Measurements from ENCODE around the gene GPR150.

DNA sequence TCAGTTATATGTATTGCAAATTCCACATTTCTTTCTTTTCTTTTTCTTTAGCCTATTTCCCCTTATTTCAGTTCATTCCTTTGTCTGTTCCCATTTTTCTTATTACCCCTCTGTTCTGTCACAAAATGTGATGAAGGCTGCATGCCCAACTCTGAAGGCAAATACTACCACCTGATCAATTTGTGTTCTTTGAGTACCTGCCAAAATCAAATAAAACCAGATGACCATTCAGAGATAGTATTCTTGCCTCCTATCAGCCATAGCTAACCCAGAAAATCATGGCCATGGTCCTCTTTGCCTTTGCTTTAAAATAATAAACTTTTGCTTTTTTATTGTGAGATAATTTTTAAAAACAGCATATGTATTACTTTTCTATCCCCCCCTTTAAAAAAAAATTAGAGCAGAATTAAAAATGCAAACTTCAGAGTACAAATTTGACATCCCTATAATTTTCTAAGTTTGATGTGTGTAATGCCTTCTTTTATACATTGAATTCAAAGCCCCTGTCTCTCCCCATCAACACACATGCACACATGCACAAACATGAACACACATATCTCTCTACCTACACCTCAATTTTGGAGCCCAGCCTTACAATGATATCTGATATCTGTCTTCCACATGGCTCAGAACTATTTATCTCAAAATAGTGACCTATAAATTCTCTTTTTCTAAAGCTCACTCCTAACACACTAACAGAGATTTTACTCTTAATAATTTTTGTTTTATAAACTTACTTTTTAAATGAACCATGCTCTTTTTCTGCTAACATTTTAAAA, 30.1 kb downstream of the GPR150 start:
- TF ChIP-seq, protein P1, sequence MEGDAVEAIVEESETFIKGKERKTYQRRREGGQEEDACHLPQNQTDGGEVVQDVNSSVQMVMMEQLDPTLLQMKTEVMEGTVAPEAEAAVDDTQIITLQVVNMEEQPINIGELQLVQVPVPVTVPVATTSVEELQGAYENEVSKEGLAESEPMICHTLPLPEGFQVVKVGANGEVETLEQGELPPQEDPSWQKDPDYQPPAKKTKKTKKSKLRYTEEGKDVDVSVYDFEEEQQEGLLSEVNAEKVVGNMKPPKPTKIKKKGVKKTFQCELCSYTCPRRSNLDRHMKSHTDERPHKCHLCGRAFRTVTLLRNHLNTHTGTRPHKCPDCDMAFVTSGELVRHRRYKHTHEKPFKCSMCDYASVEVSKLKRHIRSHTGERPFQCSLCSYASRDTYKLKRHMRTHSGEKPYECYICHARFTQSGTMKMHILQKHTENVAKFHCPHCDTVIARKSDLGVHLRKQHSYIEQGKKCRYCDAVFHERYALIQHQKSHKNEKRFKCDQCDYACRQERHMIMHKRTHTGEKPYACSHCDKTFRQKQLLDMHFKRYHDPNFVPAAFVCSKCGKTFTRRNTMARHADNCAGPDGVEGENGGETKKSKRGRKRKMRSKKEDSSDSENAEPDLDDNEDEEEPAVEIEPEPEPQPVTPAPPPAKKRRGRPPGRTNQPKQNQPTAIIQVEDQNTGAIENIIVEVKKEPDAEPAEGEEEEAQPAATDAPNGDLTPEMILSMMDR (IDR thresholded peaks at IDR 0.05; ENCODE audit: borderline replicate concordance, extremely low read depth, low read length, poor library complexity, severe bottlenecking) = no peak
- TF ChIP-seq EZH2 (IDR thresholded peaks at IDR 0.05; ENCODE audit: borderline replicate concordance, low read depth, low read length, severe bottlenecking) = no peak

Data from DND-41 (cell line).